Natural killer cell (primary cell): ENCODE measurements around the gene PM20D1. TPM values are rescaled to one million over a fixed set of nuclear protein-coding genes. Genes with fewer than 3 reads are reported as not detected.
"Not testable (repeated sequence)": the region's sequence is repeated elsewhere in the genome, so short reads cannot be mapped to it uniquely, and the experiment has no call there.

Experiments
- ATAC-seq, 3 donors: fragments of 150-1000 bp in 2 of 3; fragments of 200-7000 bp in 1 of 3; cut with Tn5 transposase; 1 replicate in 1 of 3; 2 replicates in 2 of 3; pipeline ENCODE4 v1.10.0; 2021; ENCODE audit warnings: mild to moderate bottlenecking in 2 of 3, moderate library complexity in 2 of 3
- DNase-seq, 2 donors: peaks; one replicate each; pipeline versions ENCODE4 v3.0.0 to v3.0.0-alpha.2; 2013 to 2021; ENCODE audit warnings: mixed read lengths in 1 of 2
- H3K27ac ChIP-seq: one replicate; pipeline ENCODE4 v1.5.1; 2013; ENCODE audit warnings: mild to moderate bottlenecking, low read length
- H3K27me3 ChIP-seq: one replicate; pipeline ENCODE4 v1.6.1; 2013; ENCODE audit warnings: low read length; ENCODE audit not compliant: control insufficient read depth, insufficient read depth
- H3K36me3 ChIP-seq: one replicate; pipeline ENCODE4 v1.6.1; 2013; ENCODE audit warnings: low read length; ENCODE audit not compliant: control insufficient read depth, insufficient read depth
- H3K4me1 ChIP-seq: one replicate; pipeline ENCODE4 v1.6.1; 2013; ENCODE audit warnings: low read length; ENCODE audit not compliant: control insufficient read depth, insufficient read depth
- H3K4me3 ChIP-seq: one replicate; pipeline ENCODE4 v1.5.1; 2013; ENCODE audit warnings: low read length
- H3K9me3 ChIP-seq: one replicate; pipeline ENCODE4 v1.6.1; 2013; ENCODE audit warnings: low read length; ENCODE audit not compliant: control insufficient read depth, insufficient read depth
- H3K27ac Mint-ChIP-seq, 2 donors: one replicate each; pipeline ENCODE4 v1.8.0; 2022; ENCODE audit warnings: mild to moderate bottlenecking in 2 of 2, mixed read lengths in 2 of 2, moderate library complexity in 1 of 2
- H3K27me3 Mint-ChIP-seq, 2 donors: one replicate each; pipeline ENCODE4 v1.8.0; 2022; ENCODE audit warnings: low read depth in 2 of 2, mixed read lengths in 2 of 2
- H3K36me3 Mint-ChIP-seq: one replicate; pipeline ENCODE4 v1.8.0; 2022; ENCODE audit warnings: mixed read lengths
- H3K4me1 Mint-ChIP-seq, 2 donors: one replicate each; pipeline ENCODE4 v1.8.0; 2022; ENCODE audit warnings: mixed read lengths in 2 of 2
- H3K4me3 Mint-ChIP-seq: one replicate; pipeline ENCODE4 v1.8.0; 2022; ENCODE audit warnings: mild to moderate bottlenecking, moderate library complexity, mixed read lengths
- H3K9me3 Mint-ChIP-seq, 2 donors: one replicate each; pipeline ENCODE4 v1.8.0; 2022; ENCODE audit warnings: mixed read lengths in 2 of 2
- WGBS: methylation state at CpG from one replicate; pipeline ENCODE4 v1.1.7; 2013; ENCODE audit warnings: missing lambda C conversion rate; ENCODE audit not compliant: insufficient coverage; 5-methylcytosine and 5-hydroxymethylcytosine counted together
- intact Hi-C: fragments of 100-400 bp; cut with micrococcal nuclease; formaldehyde crosslinking; loops from one replicate; pipeline ENCODE4 v1.14.2; 2022
- total RNA-seq, 4 donors: library from RNA; stranded (reverse); fragments of 120-200 nt in 1 of 4; gene quantifications; one replicate each; pipeline versions ENCODE4 v1.2.3 to v1.2.4, GENCODE V29; 2013 to 2022
- TF ChIP-seq, protein P1 (sequence below): fragments of 200-600 bp; IDR thresholded peaks from one replicate; pipeline ENCODE4 v1.8.0; 2022; ENCODE audit warnings: antibody characterized with exemption

PM20D1 gene, protein sequence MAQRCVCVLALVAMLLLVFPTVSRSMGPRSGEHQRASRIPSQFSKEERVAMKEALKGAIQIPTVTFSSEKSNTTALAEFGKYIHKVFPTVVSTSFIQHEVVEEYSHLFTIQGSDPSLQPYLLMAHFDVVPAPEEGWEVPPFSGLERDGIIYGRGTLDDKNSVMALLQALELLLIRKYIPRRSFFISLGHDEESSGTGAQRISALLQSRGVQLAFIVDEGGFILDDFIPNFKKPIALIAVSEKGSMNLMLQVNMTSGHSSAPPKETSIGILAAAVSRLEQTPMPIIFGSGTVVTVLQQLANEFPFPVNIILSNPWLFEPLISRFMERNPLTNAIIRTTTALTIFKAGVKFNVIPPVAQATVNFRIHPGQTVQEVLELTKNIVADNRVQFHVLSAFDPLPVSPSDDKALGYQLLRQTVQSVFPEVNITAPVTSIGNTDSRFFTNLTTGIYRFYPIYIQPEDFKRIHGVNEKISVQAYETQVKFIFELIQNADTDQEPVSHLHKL
- total RNA-seq: 1 to 10 TPM in 2 of 3 donors, not detected in 1; 1.1 to 1.6 TPM
- 2.0 TPM for total RNA-seq (2013)

- TF ChIP-seq, protein P1, sequence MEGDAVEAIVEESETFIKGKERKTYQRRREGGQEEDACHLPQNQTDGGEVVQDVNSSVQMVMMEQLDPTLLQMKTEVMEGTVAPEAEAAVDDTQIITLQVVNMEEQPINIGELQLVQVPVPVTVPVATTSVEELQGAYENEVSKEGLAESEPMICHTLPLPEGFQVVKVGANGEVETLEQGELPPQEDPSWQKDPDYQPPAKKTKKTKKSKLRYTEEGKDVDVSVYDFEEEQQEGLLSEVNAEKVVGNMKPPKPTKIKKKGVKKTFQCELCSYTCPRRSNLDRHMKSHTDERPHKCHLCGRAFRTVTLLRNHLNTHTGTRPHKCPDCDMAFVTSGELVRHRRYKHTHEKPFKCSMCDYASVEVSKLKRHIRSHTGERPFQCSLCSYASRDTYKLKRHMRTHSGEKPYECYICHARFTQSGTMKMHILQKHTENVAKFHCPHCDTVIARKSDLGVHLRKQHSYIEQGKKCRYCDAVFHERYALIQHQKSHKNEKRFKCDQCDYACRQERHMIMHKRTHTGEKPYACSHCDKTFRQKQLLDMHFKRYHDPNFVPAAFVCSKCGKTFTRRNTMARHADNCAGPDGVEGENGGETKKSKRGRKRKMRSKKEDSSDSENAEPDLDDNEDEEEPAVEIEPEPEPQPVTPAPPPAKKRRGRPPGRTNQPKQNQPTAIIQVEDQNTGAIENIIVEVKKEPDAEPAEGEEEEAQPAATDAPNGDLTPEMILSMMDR: no peak
- Mint-ChIP-seq H3K27me3 (peaks cover 0 to 3% of the 10 kb centered on the region in 2 donors), H3K27ac (peak within 1 kb of the TSS in 1 of 2 donors; percentile 82), H3K4me3 (no peak within 1 kb of the TSS), H3K36me3 (no peaks in the 10 kb centered on the region), H3K9me3 (no peaks in the 10 kb centered on the region), H3K4me1 (peaks cover 0 to 13% of the 10 kb centered on the region in 2 donors)
- Histone ChIP-seq H3K27me3 (no peaks in the 10 kb centered on the region), H3K9me3 (no peaks in the 10 kb centered on the region), H3K36me3 (no peaks in the 10 kb centered on the region), H3K27ac (peak within 1 kb of the TSS; percentile 69), H3K4me1 (peaks cover 10% of the 10 kb centered on the region), H3K4me3 (peak within 1 kb of the TSS; percentile 47)
- DNase-seq: peak; percentile 75 to 92
- ATAC-seq: peak in 2 of 3 donors; percentile 95 to 98
- intact Hi-C loops: loop anchor here (1.0 kb wide), 1 partner anchor 36 kb away; the partner anchor contains the start of gene SLC41A1
- WGBS: 9% methylated on average over 39 of the region's 39 CpGs
Observed at GRCh38 chr1:205849619-205850355, at the start of gene PM20D1. Gene PM20D1 (minus strand): TSS chr1:205850132. CDS start chr1:205850072, 60 bp downstream.

DNA sequence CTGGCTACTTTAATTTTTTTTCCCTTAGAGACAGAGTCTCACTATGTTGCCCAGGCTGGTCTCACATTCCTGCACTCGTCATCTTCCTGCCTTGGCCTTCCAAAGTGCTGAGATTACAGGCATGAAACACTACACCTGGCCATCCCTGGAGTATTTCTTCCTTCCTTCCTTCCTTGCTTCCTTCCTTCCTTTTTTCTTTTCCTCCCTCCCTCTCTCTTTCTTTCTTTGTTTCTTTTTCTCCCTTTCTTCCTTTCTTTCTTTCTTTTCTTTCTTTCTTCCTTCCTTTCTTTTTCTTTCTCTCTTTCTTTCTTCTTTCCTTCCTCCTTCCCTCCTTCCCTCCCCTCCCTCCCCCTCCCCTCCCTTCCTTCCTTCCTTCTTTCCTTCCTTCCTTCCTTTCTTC, 46.4 kb upstream of the PM20D1 start:
- peaks cover 10% of the 10 kb centered on the region for H3K9me3 ChIP-seq
- no peaks in the 10 kb centered on the region for H3K27me3 ChIP-seq
- Mint-ChIP-seq H3K27me3 (peaks cover 6 to 21% of the 10 kb centered on the region in 2 donors), H3K4me1 (no peaks in the 10 kb centered on the region), H3K9me3 (peaks cover 7 to 9% of the 10 kb centered on the region in 2 donors), H3K36me3 (peaks cover 47% of the 10 kb centered on the region), H3K4me3 (no peak overlapping the region), H3K27ac (no peak overlapping the region)
- TF ChIP-seq, protein P1: no peak
- intact Hi-C loops: no loop called here
- H3K4me1 ChIP-seq: peaks cover 7% of the 10 kb centered on the region
- H3K27ac ChIP-seq: no peak overlapping the region
- DNase-seq: no peak
- WGBS: 81% methylated on average over 1 of the region's 1 CpG
- ATAC-seq: no peak
- H3K36me3 ChIP-seq: no peaks in the 10 kb centered on the region
- no peak overlapping the region for H3K4me3 ChIP-seq

GRCh38 chr1:205894119-205894518, 44.2 kb upstream of the PM20D1 start:
- H3K4me3 ChIP-seq, H3K4me1 Mint-ChIP-seq, H3K27ac ChIP-seq, H3K9me3 Mint-ChIP-seq, DNase-seq, ATAC-seq, intact Hi-C loops, H3K36me3 ChIP-seq, H3K27me3 ChIP-seq, H3K4me3 Mint-ChIP-seq, H3K4me1 ChIP-seq, H3K27ac Mint-ChIP-seq: not testable (repeated sequence)
- H3K36me3 Mint-ChIP-seq: peaks cover 39% of the 10 kb centered on the region
- H3K27me3 Mint-ChIP-seq: peaks cover 0 to 24% of the 10 kb centered on the region in 2 donors
- 89% methylated on average over 2 of the region's 3 CpGs for WGBS
- peaks cover 15% of the 10 kb centered on the region for H3K9me3 ChIP-seq

GRCh38 chr1:205892175-205892574, 42.2 kb upstream of the PM20D1 start:
- H3K9me3 ChIP-seq: peaks cover 15% of the 10 kb centered on the region
- H3K27ac ChIP-seq, H3K4me3 ChIP-seq, H3K9me3 Mint-ChIP-seq, DNase-seq, H3K27me3 ChIP-seq, H3K36me3 ChIP-seq, H3K27ac Mint-ChIP-seq, intact Hi-C loops, H3K4me3 Mint-ChIP-seq, ATAC-seq: not testable (repeated sequence)
- peaks cover 11% of the 10 kb centered on the region for H3K4me1 ChIP-seq
- Mint-ChIP-seq H3K36me3 (peaks cover 32% of the 10 kb centered on the region), H3K27me3 (peaks cover 0 to 19% of the 10 kb centered on the region in 2 donors), H3K4me1 (peaks cover 0 to 14% of the 10 kb centered on the region in 2 donors)
- WGBS: 13% methylated on average over 2 of the region's 2 CpGs

GRCh38 chr1:205891481-205891880, 41.5 kb upstream of the PM20D1 start:
- Mint-ChIP-seq H3K27me3 (peaks cover 0 to 17% of the 10 kb centered on the region in 2 donors), H3K4me1 (peaks cover 0 to 14% of the 10 kb centered on the region in 2 donors), H3K36me3 (peaks cover 25% of the 10 kb centered on the region)
- H3K27me3 ChIP-seq, ATAC-seq, H3K9me3 Mint-ChIP-seq, H3K4me3 Mint-ChIP-seq, H3K4me3 ChIP-seq, DNase-seq, H3K27ac Mint-ChIP-seq, H3K36me3 ChIP-seq, intact Hi-C loops, H3K27ac ChIP-seq: not testable (repeated sequence)
- 96% methylated on average over 2 of the region's 2 CpGs for WGBS
- peaks cover 18% of the 10 kb centered on the region for H3K9me3 ChIP-seq
- peaks cover 11% of the 10 kb centered on the region for H3K4me1 ChIP-seq

- H3K36me3 ChIP-seq, H3K4me3 Mint-ChIP-seq, H3K9me3 Mint-ChIP-seq, ATAC-seq, H3K27ac Mint-ChIP-seq, H3K27ac ChIP-seq, H3K4me3 ChIP-seq, DNase-seq, intact Hi-C loops, H3K27me3 ChIP-seq: not testable (repeated sequence)
- peaks cover 11% of the 10 kb centered on the region for H3K9me3 ChIP-seq
- Mint-ChIP-seq H3K27me3 (peaks cover 0 to 15% of the 10 kb centered on the region in 2 donors), H3K4me1 (peaks cover 0 to 14% of the 10 kb centered on the region in 2 donors), H3K36me3 (peaks cover 17% of the 10 kb centered on the region)
- peaks cover 11% of the 10 kb centered on the region for H3K4me1 ChIP-seq
- WGBS: 49% methylated on average over 3 of the region's 3 CpGs
Observed at GRCh38 chr1:205890631-205891030, 40.7 kb upstream of the PM20D1 start.
